ENCODE results near the gene EGLN3. TPM values are rescaled to one million over a fixed set of nuclear protein-coding genes. Genes with fewer than 3 reads are reported as not detected.
"Not testable (repeated sequence)": the region's sequence is repeated elsewhere in the genome, so short reads cannot be mapped to it uniquely, and the experiment has no call there.

EGLN3 gene
- total and polyA plus RNA-seq, 9 donors, result 1.7 to 5.1 (median 2.4) TPM

DNA sequence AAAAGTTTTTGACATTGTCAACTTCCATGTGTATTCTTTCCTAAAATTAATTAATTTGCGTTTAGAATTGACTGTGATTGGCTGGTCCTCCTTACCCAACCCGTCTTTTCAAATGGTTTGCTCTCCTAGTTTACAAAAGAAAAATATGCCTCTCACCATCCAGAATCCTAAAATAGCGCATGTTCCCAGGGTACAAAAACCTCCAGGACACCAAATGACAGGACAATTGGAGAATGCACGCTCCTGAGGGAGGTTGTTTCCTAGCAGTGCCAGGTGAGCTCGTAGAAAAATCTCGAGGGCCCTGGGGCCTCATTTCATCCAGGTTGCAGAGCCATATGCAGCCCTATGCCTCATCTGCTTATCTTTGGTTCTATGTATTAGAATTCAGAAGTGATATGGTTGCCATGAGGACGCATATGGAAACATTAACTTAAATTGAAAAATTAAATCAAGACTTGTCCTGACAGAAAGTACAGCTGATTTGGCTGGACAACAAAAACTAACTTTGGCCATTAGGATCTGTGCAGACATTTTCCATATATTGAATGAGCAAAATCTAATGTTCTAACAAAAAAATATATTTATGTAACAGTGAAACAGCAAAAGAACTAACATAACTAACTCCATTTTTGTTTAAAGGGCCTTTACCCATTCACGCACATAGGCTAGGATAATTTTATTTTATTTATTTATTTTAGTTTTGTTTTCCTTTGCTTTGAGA, 28.2 kb upstream of the EGLN3 start:
- intact Hi-C loops (cut with DNase I), result no loop called here
- WGBS, 3 donors, result 86 to 93% (median 88%) methylated on average over 8 of the region's 8 CpGs
- H3K4me3 ChIP-seq, result no peak overlapping the region
- no peaks in the 10 kb centered on the region for H3K27me3 ChIP-seq
- no peaks in the 10 kb centered on the region for H3K4me1 ChIP-seq (ENCODE audit: insufficient read depth)
- TF ChIP-seq EP300 (IDR thresholded peaks at IDR 0.05), result no peak
- TF ChIP-seq, protein P1, sequence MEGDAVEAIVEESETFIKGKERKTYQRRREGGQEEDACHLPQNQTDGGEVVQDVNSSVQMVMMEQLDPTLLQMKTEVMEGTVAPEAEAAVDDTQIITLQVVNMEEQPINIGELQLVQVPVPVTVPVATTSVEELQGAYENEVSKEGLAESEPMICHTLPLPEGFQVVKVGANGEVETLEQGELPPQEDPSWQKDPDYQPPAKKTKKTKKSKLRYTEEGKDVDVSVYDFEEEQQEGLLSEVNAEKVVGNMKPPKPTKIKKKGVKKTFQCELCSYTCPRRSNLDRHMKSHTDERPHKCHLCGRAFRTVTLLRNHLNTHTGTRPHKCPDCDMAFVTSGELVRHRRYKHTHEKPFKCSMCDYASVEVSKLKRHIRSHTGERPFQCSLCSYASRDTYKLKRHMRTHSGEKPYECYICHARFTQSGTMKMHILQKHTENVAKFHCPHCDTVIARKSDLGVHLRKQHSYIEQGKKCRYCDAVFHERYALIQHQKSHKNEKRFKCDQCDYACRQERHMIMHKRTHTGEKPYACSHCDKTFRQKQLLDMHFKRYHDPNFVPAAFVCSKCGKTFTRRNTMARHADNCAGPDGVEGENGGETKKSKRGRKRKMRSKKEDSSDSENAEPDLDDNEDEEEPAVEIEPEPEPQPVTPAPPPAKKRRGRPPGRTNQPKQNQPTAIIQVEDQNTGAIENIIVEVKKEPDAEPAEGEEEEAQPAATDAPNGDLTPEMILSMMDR (IDR thresholded peaks at IDR 0.05), result no peak
- no peak for TF ChIP-seq POLR2A (IDR thresholded peaks at IDR 0.05)
- H3K9me3 ChIP-seq, result no peaks in the 10 kb centered on the region
- H3K36me3 ChIP-seq, result no peaks in the 10 kb centered on the region
- DNase-seq, result no peak
- no peak overlapping the region for H3K27ac ChIP-seq

DNA sequence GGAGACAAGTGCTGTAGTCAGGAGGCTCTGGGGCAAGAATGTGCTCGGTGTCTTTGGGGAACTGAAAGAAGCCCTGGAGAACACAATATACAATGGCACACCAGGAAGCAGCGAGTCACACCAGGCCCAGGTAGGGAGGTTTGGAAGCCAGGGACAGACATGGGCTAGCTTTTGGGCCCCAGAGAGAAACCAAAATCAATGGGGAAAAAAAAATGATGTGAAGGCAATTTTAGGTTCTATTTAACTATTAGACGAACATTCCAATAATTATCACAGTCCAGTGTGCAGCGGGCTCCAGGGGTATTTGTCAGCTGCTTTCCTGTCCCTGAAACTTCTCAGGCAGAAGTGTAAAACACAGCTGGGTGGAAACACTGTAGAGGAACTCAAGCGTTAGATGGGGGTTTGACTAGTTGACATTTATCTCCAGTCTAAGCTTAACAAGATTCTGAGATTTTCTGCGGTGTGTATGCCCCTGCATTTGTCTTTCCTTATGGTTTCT, 21.8 kb upstream of the EGLN3 start:
- intact Hi-C loops (cut with DNase I), result no loop called here
- Histone ChIP-seq H3K36me3 (no peaks in the 10 kb centered on the region), H3K9me3 (no peaks in the 10 kb centered on the region), H3K4me1 (ENCODE audit: insufficient read depth) (no peaks in the 10 kb centered on the region), H3K27me3 (no peaks in the 10 kb centered on the region), H3K4me3 (no peak overlapping the region), H3K27ac (no peak overlapping the region)
- TF ChIP-seq, protein P1 (IDR thresholded peaks at IDR 0.05), result no peak
- TF ChIP-seq EP300 (IDR thresholded peaks at IDR 0.05) (no peak), POLR2A (IDR thresholded peaks at IDR 0.05) (no peak)
- WGBS, 3 donors, result 82 to 89% (median 86%) methylated on average over 6 of the region's 6 CpGs
- DNase-seq, result no peak

DNA sequence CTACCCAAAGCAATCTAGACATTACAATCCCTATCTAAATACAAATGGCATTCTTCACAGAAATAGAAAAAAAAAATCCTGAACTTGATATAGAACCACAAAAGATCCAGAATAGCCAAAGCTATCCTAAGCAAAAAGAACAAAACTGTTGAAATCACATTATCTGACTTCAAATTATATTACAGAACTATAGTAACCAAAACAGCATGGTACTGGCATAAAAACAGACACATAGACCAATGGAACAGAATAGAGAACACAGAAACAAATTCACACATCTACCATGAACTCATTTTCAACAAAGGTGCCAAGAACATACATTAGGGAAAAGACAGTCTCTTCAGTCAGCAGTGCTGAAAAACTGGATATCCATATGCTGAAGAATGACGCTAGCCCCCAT, 19.0 kb upstream of the EGLN3 start:
- H3K27me3 ChIP-seq; H3K36me3 ChIP-seq; H3K4me1 ChIP-seq (ENCODE audit: insufficient read depth); H3K27ac ChIP-seq; intact Hi-C loops (cut with DNase I); H3K4me3 ChIP-seq; DNase-seq; H3K9me3 ChIP-seq: not testable (repeated sequence)
- 96 to 100% (median 97%) methylated on average over 1 of the region's 1 CpG for WGBS, 3 donors

DNA sequence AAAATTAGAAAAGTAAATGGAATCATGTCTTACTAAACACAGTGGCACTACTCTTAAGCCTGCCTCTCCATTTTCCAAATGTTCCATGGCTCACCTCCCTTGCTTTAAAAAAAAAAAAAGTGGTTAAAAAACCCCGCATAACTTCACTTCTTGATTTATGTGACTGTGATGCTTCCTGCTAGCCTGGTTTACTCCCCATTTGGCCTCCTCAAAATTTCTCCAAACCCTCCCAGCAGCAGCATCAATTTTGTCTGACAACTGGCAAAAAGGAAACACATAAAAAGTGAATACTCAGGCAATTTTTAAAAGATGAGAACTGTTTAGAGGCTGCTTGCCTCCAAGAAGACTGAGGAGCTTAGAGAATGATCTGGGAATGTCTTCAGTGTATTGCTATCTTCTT, 17.8 kb upstream of the EGLN3 start:
- Histone ChIP-seq H3K9me3 (no peaks in the 10 kb centered on the region), H3K27ac (no peak overlapping the region), H3K27me3 (no peaks in the 10 kb centered on the region), H3K36me3 (no peaks in the 10 kb centered on the region), H3K4me3 (no peak overlapping the region), H3K4me1 (ENCODE audit: insufficient read depth) (no peaks in the 10 kb centered on the region)
- TF ChIP-seq, protein P1 (IDR thresholded peaks at IDR 0.05), result no peak
- TF ChIP-seq POLR2A (IDR thresholded peaks at IDR 0.05), result no peak
- no peak for TF ChIP-seq EP300 (IDR thresholded peaks at IDR 0.05)
- 6 to 17% (median 10%) methylated on average over 1 of the region's 1 CpG for WGBS, 3 donors
- intact Hi-C loops (cut with DNase I), result no loop called here
- no peak for DNase-seq

DNA sequence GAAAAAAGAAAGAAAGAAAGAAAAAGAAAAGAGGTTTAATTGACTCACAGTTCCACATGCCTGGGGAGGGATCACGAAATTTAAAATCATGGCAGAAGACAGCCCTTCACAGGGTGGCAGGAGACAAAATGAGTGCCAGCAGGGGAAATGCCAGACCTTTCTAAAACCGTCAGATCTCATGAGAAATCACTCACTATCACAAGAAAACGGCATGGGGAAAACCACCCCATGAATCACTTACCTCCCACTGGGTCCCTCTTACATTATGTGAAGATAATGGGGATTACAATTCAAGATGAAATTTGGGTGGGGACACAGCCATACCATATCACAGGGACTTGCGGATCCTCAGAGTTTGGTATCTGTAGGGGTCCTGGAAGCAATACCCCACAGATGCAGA, 16.3 kb upstream of the EGLN3 start:
- Histone ChIP-seq H3K27me3 (no peaks in the 10 kb centered on the region), H3K4me3 (no peak overlapping the region), H3K9me3 (no peaks in the 10 kb centered on the region), H3K36me3 (no peaks in the 10 kb centered on the region), H3K27ac (no peak overlapping the region), H3K4me1 (ENCODE audit: insufficient read depth) (no peaks in the 10 kb centered on the region)
- 59 to 80% (median 77%) methylated on average over 3 to 4 of the region's 4 CpGs for WGBS, 3 donors
- DNase-seq, result no peak
- no peak for TF ChIP-seq EP300 (IDR thresholded peaks at IDR 0.05)
- TF ChIP-seq, protein P1 (IDR thresholded peaks at IDR 0.05), result no peak
- TF ChIP-seq POLR2A (IDR thresholded peaks at IDR 0.05), result no peak
- intact Hi-C loops (cut with DNase I), result no loop called here
